A673 (cell line): ENCODE measurements around the gene ADAMTS3.

Experiments used
- EZH2 ChIP-seq: fragments of 200-600 bp; sonication (generic); IDR thresholded peaks from 2 replicates; pipeline ENCODE4 v1.6.1; 2017; ENCODE audit warnings: borderline replicate concordance, low read depth, mild to moderate bottlenecking, mixed read lengths, antibody characterized with exemption, low read length; ENCODE audit not compliant: poor library complexity, severe bottlenecking
- TF ChIP-seq, protein P1 (sequence below): fragments of 300-800, 200-600 bp; sonication (generic); conservative IDR thresholded peaks from 2 replicates; pipeline ENCODE4 v1.5.1; 2017; ENCODE audit warnings: low read depth, mild to moderate bottlenecking, antibody characterized with exemption, low read length, moderate library complexity, mixed read lengths

DNA sequence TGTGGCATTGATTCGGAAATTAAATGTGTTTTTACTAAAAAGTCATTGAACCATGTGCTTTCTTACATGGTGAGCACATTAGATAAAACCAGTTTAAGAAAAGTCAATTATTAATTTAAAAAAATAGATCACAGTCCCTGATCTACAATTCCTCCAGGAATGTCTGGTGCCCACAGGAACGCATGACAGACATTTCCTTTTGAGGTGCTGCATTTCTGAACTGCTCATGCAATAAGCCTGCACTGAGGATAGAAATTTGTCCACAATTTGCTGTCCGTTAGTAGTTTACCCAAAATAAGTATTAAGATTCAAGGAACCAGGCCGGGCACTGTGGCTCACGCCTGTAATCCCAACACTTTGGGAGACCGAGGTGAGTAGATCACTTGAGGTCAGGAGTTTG is 8.2 kb upstream of the ADAMTS3 start:
- TF ChIP-seq, protein P1, sequence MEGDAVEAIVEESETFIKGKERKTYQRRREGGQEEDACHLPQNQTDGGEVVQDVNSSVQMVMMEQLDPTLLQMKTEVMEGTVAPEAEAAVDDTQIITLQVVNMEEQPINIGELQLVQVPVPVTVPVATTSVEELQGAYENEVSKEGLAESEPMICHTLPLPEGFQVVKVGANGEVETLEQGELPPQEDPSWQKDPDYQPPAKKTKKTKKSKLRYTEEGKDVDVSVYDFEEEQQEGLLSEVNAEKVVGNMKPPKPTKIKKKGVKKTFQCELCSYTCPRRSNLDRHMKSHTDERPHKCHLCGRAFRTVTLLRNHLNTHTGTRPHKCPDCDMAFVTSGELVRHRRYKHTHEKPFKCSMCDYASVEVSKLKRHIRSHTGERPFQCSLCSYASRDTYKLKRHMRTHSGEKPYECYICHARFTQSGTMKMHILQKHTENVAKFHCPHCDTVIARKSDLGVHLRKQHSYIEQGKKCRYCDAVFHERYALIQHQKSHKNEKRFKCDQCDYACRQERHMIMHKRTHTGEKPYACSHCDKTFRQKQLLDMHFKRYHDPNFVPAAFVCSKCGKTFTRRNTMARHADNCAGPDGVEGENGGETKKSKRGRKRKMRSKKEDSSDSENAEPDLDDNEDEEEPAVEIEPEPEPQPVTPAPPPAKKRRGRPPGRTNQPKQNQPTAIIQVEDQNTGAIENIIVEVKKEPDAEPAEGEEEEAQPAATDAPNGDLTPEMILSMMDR: no peak
- no peak for TF ChIP-seq EZH2
